DND-41 (cell line): ENCODE data around the gene UNCX.

Experiments used
- EZH2 ChIP-seq: IDR thresholded peaks from 3 replicates; pipeline ENCODE4 v1.6.1; 2012; ENCODE audit warnings: borderline replicate concordance, low read depth, mild to moderate bottlenecking, moderate library complexity, low read length, inconsistent platforms; ENCODE audit not compliant: severe bottlenecking
- TF ChIP-seq, protein P1 (sequence below): IDR thresholded peaks from 2 replicates; pipeline ENCODE4 v1.5.1; 2012; ENCODE audit warnings: borderline replicate concordance, low read length, moderate library complexity, mild to moderate bottlenecking; ENCODE audit not compliant: poor library complexity, severe bottlenecking; ENCODE audit errors: extremely low read depth

DNA sequence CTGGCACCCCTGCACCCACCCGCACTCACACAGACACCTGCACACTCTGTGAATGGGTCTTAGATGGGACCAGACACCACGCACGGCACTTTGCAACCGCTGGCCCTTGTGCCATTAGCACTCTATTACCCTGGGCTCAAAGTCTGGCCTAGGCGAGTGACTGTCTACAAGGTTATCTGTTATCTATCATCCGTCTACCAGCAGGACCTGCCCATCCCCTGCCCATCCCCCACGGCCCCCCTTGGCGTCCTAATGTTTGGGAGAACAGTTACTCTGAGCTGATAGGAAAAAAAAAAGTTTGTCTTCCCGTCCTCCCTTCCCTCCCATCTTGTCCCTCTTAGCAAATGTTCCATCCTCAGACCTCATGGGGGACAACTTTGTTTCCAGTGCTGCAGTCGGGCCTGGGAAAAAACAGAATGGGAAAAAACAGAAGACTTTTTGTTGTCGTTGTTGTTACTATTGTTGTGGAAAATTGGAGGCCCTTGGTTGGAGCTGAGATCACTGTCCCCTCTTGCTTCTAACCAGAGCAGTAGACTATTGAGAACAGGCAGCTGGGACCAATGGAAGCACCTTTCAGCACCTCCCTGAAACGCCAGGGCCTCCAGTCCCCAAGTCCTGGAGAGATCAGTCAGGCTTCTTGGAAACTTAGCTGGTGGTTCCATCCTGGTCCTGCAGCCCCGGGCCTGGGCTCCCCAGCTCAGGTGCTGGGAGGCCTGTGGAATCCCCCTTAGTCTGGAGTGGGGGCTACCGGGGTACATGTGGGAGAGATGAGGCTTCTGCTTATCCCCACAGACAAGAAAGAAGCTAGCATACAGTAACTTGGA, 12.2 kb downstream of the UNCX start:
- TF ChIP-seq, protein P1, sequence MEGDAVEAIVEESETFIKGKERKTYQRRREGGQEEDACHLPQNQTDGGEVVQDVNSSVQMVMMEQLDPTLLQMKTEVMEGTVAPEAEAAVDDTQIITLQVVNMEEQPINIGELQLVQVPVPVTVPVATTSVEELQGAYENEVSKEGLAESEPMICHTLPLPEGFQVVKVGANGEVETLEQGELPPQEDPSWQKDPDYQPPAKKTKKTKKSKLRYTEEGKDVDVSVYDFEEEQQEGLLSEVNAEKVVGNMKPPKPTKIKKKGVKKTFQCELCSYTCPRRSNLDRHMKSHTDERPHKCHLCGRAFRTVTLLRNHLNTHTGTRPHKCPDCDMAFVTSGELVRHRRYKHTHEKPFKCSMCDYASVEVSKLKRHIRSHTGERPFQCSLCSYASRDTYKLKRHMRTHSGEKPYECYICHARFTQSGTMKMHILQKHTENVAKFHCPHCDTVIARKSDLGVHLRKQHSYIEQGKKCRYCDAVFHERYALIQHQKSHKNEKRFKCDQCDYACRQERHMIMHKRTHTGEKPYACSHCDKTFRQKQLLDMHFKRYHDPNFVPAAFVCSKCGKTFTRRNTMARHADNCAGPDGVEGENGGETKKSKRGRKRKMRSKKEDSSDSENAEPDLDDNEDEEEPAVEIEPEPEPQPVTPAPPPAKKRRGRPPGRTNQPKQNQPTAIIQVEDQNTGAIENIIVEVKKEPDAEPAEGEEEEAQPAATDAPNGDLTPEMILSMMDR: no peak
- TF ChIP-seq EZH2: no peak
